ENCODE measurements around the gene KIAA0930. TPM values are rescaled to one million over a fixed set of nuclear protein-coding genes. Genes with fewer than 3 reads are reported as not detected.

KIAA0930 gene
- total RNA-seq, 2 donors from 2014 or later, result 13.0 to 20.4 TPM

GRCh38 chr22:45185718-45186514, 54.8 kb downstream of the KIAA0930 start:
- no peak for TF ChIP-seq CTCF (IDR thresholded peaks at IDR 0.05)
- H3K36me3 ChIP-seq, result peaks cover 47% of the 10 kb centered on the region

GRCh38 chr22:45183974-45184373, 56.7 kb downstream of the KIAA0930 start:
- Histone ChIP-seq H3K4me1 (no peaks in the 10 kb centered on the region), H3K27ac (no peak overlapping the region), H3K36me3 (peaks cover 67% of the 10 kb centered on the region), H3K9me3 (no peaks in the 10 kb centered on the region), H3K4me3 (no peak overlapping the region), H3K27me3 (no peaks in the 10 kb centered on the region)
- TF ChIP-seq CTCF (IDR thresholded peaks at IDR 0.05), result no peak
- DNase-seq (ENCODE audit: low spot score), result no peak

More at GRCh38 chr22:45185718-45186514, 54.8 kb downstream of the KIAA0930 start:
- H3K4me1 ChIP-seq, result no peaks in the 10 kb centered on the region
- no peak for DNase-seq (ENCODE audit: low spot score)
- no peak overlapping the region for H3K27ac ChIP-seq
- H3K27me3 ChIP-seq, result no peaks in the 10 kb centered on the region
- H3K9me3 ChIP-seq, result no peaks in the 10 kb centered on the region
- no peak overlapping the region for H3K4me3 ChIP-seq

- Histone ChIP-seq H3K27ac (no peak overlapping the region), H3K27me3 (no peaks in the 10 kb centered on the region), H3K9me3 (no peaks in the 10 kb centered on the region), H3K36me3 (peaks cover 76% of the 10 kb centered on the region), H3K4me3 (no peak overlapping the region), H3K4me1 (no peaks in the 10 kb centered on the region)
- no peak for TF ChIP-seq CTCF (IDR thresholded peaks at IDR 0.05)
- DNase-seq (ENCODE audit: low spot score), result no peak
Observed at GRCh38 chr22:45181766-45182165, 58.9 kb downstream of the KIAA0930 start.

GRCh38 chr22:45181240-45181639, 59.5 kb downstream of the KIAA0930 start:
- H3K4me1 ChIP-seq, result no peaks in the 10 kb centered on the region
- H3K9me3 ChIP-seq, result no peaks in the 10 kb centered on the region
- no peak for TF ChIP-seq CTCF (IDR thresholded peaks at IDR 0.05)
- H3K36me3 ChIP-seq, result peaks cover 80% of the 10 kb centered on the region
- no peak overlapping the region for H3K27ac ChIP-seq
- no peak overlapping the region for H3K4me3 ChIP-seq
- no peaks in the 10 kb centered on the region for H3K27me3 ChIP-seq
- no peak for DNase-seq (ENCODE audit: low spot score)

- no peak for DNase-seq (ENCODE audit: low spot score)
- Histone ChIP-seq H3K27ac (no peak overlapping the region), H3K36me3 (peaks cover 74% of the 10 kb centered on the region), H3K4me1 (no peaks in the 10 kb centered on the region), H3K27me3 (no peaks in the 10 kb centered on the region), H3K4me3 (no peak overlapping the region), H3K9me3 (no peaks in the 10 kb centered on the region)
- TF ChIP-seq CTCF (IDR thresholded peaks at IDR 0.05), result no peak
Observed at GRCh38 chr22:45180146-45180679, 60.5 kb downstream of the KIAA0930 start.

Data from right atrium auricular region (tissue), 2 donors.